T47D (cell line): ENCODE measurements around the gene IRF2.
"Not testable (repeated sequence)": the region's sequence is repeated elsewhere in the genome, so short reads cannot be mapped to it uniquely, and the experiment has no call there.

ENCODE experiments used
- DNase-seq, 2 experiments: peaks; one replicate each; pipeline versions ENCODE4 v3.0.0 to v3.0.0-alpha.2; 2011 to 2012; ENCODE audit warnings: low read depth in 1 of 2, low spot score in 1 of 2
- JUND ChIP-seq: IDR thresholded peaks from 2 replicates; pipeline ENCODE4 v1.6.1; 2012; ENCODE audit warnings: low read depth
- in situ Hi-C: cut with HindIII; loops from 2 replicates; pipeline ENCODE4 v1.10.0; 2016; ENCODE audit warnings: low sequenced_read_pairs, low pct_unique_long_range_greater_than_20kb

The IRF2 gene

DNA sequence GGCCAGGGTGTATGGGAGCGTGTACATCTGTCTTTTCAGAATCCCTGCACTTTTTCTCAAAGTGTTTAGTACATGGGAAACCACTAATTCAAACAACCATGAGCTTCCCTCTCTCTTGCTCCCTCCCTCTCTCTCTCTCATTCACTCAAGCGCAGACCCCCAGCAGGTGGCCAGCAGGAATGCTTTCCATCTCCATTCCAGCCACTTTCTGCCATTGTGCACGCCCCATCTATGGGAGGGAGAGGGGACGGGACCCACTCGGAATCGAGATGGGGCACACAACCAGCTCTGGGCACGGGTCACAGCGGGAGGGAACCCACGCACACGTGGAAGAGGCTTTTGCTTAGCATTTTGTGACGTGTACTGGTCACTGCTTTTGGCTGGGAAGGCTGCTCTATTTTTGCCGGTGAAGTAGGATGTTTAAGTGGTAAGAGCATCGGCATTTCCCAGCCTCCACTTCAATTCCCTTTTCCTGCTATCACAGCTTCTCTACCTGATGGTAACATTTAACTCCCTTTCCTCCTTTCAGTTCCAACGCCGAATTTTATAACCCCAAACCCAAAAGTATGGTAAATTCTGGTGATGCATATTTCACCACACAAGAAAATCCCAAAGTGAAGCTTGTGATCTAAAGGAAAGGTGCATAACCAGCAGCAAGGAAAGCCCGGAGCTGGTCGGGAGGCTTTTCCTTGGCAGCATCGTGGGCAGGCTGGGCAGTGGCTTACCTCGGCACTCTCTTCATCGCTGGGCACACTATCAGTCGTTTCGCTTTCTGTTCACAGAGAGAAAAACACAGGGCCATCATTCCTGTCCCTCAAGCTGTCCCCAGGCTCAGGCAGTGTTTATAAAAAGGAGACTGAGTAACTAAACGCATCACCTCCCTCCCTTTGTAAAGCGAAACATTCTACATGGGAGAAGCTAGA is 84.1 kb downstream of the IRF2 start:
- no peak for TF ChIP-seq JUND
- in situ Hi-C loops, result no loop called here
- DNase-seq, result no peak

GRCh38 chr4:184388106-184388505 is 86.2 kb downstream of the IRF2 start:
- TF ChIP-seq JUND, result no peak
- in situ Hi-C loops, result no loop called here
- no peak for DNase-seq

- DNase-seq, result no peak
- TF ChIP-seq JUND, result no peak
- in situ Hi-C loops, result no loop called here
Observed at GRCh38 chr4:184387351-184387750, 87.0 kb downstream of the IRF2 start.

DNA sequence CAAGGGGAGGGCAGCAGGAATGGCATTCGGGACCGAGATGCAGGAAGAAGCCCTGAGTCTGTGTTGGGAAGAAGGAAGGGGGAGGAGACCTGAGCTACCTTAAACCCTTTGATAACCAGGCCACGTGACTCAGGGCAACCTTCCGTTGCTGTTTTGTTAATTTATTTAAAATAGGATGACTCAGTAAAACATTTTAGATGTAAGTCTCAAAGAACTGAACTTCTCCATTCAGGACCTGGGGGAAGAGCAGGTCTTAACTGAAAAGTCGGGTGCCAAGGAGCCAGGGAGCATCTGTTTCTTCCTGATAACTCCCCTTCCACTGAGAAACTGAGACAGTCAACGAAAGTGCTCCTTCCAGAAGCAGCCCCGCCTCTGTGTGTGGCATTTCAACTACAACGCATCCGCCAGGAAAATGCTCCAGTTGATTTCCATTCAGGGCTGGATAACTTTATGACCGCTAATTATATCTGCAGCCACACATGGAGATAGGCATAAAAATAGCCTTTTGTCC is 88.0 kb downstream of the IRF2 start:
- no peak for DNase-seq
- in situ Hi-C loops, result no loop called here
- no peak for TF ChIP-seq JUND

DNA sequence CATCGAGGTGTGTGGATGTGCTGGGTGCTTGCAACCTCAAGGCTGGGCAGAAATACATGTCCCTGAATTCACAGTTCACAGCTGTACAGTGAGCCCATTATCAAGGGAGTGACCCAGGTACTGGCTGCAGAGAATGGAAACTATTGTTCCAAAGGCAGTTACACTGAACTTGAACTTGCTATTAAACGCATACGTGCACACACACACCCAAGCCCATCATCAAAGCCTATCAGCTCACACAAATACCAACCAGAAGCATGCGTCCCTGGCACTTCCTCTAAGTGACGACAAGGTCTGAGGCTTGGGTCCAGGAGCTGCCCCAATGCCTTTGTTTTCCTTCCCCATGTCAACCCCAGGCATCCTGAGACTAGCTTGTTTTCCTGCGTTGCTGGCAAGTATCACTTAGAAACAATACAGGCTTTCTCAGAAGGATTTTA is 88.6 kb downstream of the IRF2 start:
- in situ Hi-C loops, result no loop called here
- no peak for DNase-seq
- no peak for TF ChIP-seq JUND

DNA sequence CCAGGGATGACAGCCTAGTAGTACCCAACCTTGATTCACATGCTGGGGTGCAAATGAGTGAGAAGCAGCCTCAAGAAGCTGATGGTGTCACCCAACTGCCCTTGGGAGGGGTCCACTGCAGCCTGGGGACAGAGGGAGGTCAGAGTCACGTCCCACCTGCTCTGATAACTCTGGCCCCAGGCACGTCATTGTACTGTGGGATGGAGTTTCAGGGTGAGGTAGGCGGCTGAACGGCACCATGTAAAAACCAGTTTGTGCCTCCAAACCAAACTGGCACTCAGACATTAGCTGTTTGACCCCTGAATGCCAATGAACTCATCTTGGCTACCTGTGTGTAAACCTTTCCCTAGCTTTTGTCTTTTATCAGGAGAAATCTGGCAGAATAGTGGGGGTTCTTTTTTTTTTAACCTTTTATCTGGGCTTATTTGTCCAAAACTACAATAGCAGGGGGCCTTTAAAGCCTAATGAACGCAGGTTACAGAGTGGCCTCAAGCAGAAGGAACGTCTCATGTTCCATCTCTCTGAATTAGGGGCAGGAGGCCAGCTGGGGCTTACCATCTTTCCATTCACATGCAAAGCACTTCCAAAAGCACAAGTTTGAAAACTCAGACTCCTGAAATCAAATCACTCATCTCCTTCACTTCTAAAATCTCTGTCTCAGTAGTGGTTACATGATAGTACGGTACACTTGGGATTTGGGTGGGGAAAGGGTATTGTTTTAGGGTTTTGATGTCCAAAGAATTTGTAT is 89.4 kb downstream of the IRF2 start:
- no peak for TF ChIP-seq JUND
- DNase-seq, result no peak
- in situ Hi-C loops, result no loop called here

DNA sequence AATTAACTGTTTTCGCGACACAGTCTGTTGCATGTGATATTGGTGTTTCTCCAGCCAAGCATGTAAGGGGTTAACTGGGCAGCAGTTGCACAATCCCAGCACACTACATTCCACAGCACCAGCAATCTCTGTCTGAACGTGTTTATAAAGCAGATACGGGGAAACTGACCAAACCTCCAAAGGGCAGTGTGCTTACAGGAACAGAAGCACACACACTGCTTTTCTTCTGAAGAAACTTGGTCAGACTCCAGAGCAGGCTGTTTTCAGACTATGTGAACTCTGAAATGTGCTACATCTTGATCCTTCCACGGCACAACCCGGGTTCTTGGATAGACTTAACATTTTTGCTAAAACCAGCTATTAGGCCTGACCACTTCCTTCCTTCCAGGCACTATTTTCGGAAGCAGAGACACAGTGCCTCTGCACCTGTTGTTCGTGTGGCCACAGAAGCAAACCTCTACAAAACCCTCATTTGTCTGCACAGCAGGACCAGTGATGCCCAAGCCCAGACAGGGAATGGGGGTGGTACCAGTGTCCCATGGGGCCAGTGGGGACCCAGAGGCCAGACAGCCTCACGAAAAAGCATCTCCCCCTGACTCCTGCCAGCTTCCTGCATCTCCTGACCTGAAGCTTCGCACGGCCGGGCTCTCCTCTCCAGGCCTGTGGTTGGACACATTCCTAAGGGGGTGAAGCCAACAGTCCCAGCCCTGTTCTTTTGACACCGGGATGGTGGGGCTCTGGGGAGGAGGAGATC is 90.1 kb downstream of the IRF2 start:
- peak in 1 of 2 experiments; percentile 52 for DNase-seq
- TF ChIP-seq JUND, result no peak
- in situ Hi-C loops, result no loop called here

- no peak for DNase-seq
- in situ Hi-C loops, result no loop called here
- no peak for TF ChIP-seq JUND
Observed at GRCh38 chr4:184383497-184384055, 90.8 kb downstream of the IRF2 start.

DNA sequence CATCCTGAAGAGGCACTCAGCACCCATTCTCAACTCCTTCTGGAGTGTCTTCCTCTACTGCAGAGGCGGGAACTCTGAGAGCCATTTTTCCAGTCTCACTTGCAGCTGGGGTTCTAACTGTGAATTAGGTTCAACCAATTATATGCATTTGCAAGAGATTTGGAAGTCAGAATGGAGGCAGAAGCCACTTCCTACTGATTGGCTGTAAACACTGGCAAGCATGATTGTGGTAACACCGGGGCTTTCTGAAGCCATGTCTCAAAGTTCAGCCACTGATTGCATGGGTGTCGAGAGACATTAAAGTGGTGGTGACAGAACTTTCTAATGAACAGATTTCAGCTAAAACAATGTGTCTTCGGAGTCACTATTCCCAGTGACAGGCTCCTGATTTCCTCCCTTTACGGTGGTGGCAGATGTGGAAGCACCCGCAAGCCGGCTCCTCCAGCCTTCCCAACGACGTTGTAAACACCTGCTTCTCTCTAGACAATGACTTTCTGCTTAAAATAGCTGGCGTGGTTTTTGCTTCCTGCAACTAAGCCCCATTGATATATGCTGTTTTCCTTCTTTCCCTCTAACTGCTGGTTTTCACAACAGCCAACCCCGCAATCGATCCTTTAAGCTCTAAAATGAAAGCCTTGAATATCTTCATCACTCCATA is 92.0 kb downstream of the IRF2 start:
- DNase-seq, result no peak
- in situ Hi-C loops, result no loop called here
- no peak for TF ChIP-seq JUND

- no peak for DNase-seq
- in situ Hi-C loops, result no loop called here
- no peak for TF ChIP-seq JUND
Observed at GRCh38 chr4:184380707-184381106, 93.6 kb downstream of the IRF2 start.

DNA sequence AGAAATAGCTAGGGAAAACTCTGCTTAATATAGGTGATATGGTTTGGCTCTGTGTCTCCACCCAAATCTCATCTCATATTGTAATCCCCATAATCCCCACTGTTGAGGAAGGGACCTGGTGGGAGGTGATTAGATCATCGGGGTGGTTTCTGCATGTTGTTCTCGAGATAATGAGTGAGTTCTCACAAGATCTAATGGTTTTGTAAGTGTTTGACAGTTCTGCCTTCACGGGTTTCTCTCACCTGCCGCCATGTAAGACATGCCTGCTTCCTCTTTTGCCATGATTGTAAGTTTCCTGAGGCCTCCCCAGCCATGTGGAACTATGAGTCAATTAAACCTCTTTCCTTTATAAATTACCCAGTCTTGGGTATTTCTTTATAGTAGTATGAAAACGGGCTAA is 94.1 kb downstream of the IRF2 start:
- in situ Hi-C loops, result not testable (repeated sequence)

DNA sequence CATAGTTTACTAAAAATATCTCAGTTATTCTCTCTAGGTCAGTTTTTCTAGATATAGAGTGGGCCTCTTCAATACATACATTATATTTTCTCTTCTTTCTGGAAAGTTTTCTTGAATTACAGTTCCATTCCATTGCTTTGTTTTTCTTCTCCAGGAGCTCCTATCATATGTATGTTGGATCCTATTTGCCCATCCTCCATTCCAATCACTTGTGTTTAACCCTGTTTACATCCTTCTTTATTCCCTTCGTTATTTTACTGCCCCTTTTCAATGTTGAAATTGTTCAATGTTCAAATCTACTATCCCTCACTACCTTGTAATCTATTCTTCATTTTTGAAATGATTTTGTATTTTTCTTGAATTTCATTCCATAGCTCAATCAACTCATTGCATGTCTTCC is 97.4 kb downstream of the IRF2 start:
- TF ChIP-seq JUND, result no peak
- in situ Hi-C loops, result no loop called here
- no peak for DNase-seq

More for the DNA sequence above, 94.1 kb downstream of the IRF2 start:
- not testable (repeated sequence) for DNase-seq
